Cardiac muscle cell (in vitro differentiated cells and primary cell): ENCODE measurements around the gene MESP2. TPM values are rescaled to one million over a fixed set of nuclear protein-coding genes. Genes with fewer than 3 reads are reported as not detected.

Experiments
- DNase-seq, 2 donors: peaks; one replicate each; pipeline versions ENCODE4 v3.0.0 to v3.0.0-alpha.2; 2010 to 2017; ENCODE audit warnings: low read depth in 1 of 2, low spot score in 1 of 2
- H3K27ac ChIP-seq: fragments of 200-600 bp; sonication (generic); 2 replicates; pipeline ENCODE4 v1.5.1; 2016
- H3K27me3 ChIP-seq: fragments of 200-600 bp; sonication (generic); 2 replicates; pipeline ENCODE4 v1.6.0; 2016; ENCODE audit warnings: control low read depth
- H3K36me3 ChIP-seq: fragments of 200-600 bp; sonication (generic); 2 replicates; pipeline ENCODE4 v1.5.1; 2016; ENCODE audit warnings: control low read depth
- H3K4me1 ChIP-seq: fragments of 200-600 bp; sonication (generic); 2 replicates; pipeline ENCODE4 v1.8.1; 2017; ENCODE audit warnings: low read depth, mild to moderate bottlenecking, mixed run types
- H3K4me3 ChIP-seq: fragments of 200-600 bp; sonication (generic); 2 replicates; pipeline ENCODE4 v1.5.1; 2016; ENCODE audit warnings: mild to moderate bottlenecking
- H3K9me3 ChIP-seq: fragments of 200-600 bp; sonication (generic); 2 replicates; pipeline ENCODE4 v1.5.1; 2017; ENCODE audit warnings: low read depth, mild to moderate bottlenecking, control low read depth
- polyA plus RNA-seq: library from polyadenylated mRNA; unstranded; fragments of >200 nt; fragmentation: Nextera tagmentation; extraction: Ambion mirVana; gene quantifications from 2 replicates; pipeline ENCODE4 v1.2.1, GENCODE V29; 2016
- total RNA-seq: library from RNA; depleted of rRNA; stranded (reverse); fragments of >200 nt; gene quantifications from 2 replicates; pipeline ENCODE4 v1.2.3, GENCODE V29; 2016
- TF ChIP-seq, protein P1 (sequence below): IDR thresholded peaks from 2 replicates; pipeline ENCODE4 v1.5.1; 2012; ENCODE audit warnings: low read depth, mild to moderate bottlenecking, low read length

MESP2 gene
- total and polyA plus RNA-seq, 2 experiments from 2014 or later = 1.1 to 2.4 TPM

DNA sequence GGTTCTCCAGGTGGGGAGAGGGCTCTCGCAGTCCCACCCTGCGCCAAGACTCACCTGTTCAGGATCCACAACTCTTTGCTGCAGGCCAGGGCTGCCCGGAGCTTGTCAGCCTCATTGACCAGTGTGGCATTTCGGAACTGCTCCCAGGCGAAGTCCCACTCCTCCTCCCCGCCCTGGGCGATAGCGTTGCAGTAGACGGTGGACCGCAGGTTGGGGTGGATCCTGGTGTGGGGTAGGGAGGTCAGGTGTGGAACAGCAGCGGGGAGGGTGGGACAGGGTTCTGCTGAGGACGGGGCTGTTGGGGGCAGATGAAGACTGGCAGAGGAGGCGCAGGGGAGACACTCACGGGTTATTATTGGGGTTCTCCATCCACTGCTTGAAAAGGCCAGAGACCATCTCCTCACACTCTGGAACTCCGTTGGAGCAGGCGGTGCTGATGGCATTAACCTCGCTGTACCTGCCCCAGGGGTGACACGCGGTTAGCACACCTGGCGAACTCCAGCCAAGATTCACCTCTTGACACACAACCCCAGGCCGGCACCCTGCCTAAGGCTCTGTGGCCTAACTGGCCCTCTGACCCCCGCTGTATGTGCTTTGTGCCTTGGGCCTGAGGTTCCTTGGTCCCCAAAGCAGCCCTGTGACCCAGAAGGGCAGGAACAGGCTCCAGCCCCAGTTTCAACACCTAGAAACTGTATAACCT, 16.1 kb downstream of the MESP2 start:
- TF ChIP-seq, protein P1, sequence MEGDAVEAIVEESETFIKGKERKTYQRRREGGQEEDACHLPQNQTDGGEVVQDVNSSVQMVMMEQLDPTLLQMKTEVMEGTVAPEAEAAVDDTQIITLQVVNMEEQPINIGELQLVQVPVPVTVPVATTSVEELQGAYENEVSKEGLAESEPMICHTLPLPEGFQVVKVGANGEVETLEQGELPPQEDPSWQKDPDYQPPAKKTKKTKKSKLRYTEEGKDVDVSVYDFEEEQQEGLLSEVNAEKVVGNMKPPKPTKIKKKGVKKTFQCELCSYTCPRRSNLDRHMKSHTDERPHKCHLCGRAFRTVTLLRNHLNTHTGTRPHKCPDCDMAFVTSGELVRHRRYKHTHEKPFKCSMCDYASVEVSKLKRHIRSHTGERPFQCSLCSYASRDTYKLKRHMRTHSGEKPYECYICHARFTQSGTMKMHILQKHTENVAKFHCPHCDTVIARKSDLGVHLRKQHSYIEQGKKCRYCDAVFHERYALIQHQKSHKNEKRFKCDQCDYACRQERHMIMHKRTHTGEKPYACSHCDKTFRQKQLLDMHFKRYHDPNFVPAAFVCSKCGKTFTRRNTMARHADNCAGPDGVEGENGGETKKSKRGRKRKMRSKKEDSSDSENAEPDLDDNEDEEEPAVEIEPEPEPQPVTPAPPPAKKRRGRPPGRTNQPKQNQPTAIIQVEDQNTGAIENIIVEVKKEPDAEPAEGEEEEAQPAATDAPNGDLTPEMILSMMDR = no peak
- Histone ChIP-seq H3K9me3 (no peaks in the 10 kb centered on the region), H3K4me1 (no peaks in the 10 kb centered on the region), H3K27ac (no peak overlapping the region), H3K36me3 (no peaks in the 10 kb centered on the region), H3K27me3 (no peaks in the 10 kb centered on the region), H3K4me3 (no peak overlapping the region)
- DNase-seq = no peak

DNA sequence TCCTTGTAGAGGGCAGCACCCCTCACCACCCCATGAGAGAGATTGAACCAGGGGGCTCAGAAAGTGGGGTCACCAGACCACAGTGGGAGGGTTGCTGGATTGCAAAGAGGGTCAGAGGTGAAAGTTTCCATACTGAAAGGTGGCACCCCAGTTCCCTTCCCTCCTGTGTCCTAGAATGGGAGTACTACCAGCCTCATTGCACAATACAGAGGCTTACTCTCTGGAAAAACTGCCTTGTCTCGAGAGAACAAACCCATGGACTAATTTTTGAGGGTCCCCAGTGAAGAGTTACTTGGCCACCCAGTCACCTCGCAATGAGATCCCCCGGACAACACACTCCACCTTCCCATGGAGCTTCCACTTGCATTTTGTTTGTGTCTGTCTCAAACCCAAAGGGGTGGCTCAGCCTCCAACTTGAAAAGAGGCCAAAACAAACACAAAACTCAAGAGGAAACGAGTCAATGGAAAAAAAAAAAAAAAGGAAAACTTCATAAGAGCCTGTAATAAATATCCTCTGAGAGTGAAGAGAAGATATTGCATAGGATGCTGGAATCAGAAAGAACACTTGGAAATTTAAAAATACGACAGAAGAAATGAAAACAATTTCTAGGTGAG, 18.6 kb downstream of the MESP2 start:
- no peak overlapping the region for H3K27ac ChIP-seq
- DNase-seq = peak in 1 of 2 donors; percentile 89
- no peak overlapping the region for H3K4me3 ChIP-seq
- no peaks in the 10 kb centered on the region for H3K36me3 ChIP-seq
- no peaks in the 10 kb centered on the region for H3K4me1 ChIP-seq
- TF ChIP-seq, protein P1 = no peak
- no peaks in the 10 kb centered on the region for H3K27me3 ChIP-seq
- H3K9me3 ChIP-seq = no peaks in the 10 kb centered on the region

DNA sequence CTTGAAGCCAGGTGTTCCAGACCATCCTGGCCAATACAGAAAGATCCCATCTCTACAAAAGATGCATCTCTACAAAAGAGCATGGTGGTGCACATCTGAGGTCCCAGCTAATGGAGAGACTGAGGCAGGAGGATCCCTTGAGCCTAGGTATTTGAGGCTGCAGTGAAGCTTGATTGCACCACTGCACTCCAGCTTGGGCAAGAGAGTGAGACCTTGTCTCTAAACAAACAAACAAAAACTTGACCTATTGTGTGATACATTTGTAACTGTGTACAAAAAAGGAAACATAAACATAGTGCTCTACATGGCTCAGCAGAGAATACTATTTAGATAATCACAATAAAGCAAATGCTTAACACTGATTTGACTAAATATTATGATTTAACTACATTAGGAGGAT, 19.9 kb downstream of the MESP2 start:
- Histone ChIP-seq H3K27ac (no peak overlapping the region), H3K4me1 (no peaks in the 10 kb centered on the region), H3K27me3 (no peaks in the 10 kb centered on the region), H3K36me3 (no peaks in the 10 kb centered on the region), H3K4me3 (no peak overlapping the region), H3K9me3 (no peaks in the 10 kb centered on the region)
- TF ChIP-seq, protein P1 = no peak
- DNase-seq = no peak

DNA sequence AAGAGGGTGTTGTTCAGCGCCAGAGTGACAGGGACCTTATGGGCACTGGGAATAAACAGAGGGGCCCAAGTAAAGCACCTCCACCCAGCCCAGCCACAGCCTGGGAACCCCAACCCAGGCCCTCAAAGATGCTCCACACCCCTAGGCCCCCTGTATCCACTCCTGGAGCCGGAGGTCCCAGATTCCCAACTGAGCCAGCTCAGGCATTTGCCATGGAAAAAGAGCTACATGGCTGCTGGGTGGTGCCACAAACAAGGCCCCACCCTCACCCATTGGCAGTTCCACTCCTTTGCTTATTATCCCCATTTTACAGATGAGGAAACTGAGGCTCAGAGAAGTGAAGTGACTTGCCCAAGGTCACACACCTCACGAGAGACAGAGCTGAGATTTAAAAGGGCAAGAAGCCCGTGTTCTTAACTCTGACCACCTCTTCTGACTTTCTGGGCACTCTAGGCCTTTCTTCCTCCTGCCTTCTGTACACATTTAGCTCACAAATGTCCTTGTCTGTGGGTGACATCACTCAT, 21.6 kb downstream of the MESP2 start:
- H3K4me1 ChIP-seq = no peaks in the 10 kb centered on the region
- no peak for DNase-seq
- H3K27ac ChIP-seq = no peak overlapping the region
- H3K9me3 ChIP-seq = no peaks in the 10 kb centered on the region
- TF ChIP-seq, protein P1 = no peak
- H3K4me3 ChIP-seq = no peak overlapping the region
- no peaks in the 10 kb centered on the region for H3K27me3 ChIP-seq
- H3K36me3 ChIP-seq = no peaks in the 10 kb centered on the region

DNA sequence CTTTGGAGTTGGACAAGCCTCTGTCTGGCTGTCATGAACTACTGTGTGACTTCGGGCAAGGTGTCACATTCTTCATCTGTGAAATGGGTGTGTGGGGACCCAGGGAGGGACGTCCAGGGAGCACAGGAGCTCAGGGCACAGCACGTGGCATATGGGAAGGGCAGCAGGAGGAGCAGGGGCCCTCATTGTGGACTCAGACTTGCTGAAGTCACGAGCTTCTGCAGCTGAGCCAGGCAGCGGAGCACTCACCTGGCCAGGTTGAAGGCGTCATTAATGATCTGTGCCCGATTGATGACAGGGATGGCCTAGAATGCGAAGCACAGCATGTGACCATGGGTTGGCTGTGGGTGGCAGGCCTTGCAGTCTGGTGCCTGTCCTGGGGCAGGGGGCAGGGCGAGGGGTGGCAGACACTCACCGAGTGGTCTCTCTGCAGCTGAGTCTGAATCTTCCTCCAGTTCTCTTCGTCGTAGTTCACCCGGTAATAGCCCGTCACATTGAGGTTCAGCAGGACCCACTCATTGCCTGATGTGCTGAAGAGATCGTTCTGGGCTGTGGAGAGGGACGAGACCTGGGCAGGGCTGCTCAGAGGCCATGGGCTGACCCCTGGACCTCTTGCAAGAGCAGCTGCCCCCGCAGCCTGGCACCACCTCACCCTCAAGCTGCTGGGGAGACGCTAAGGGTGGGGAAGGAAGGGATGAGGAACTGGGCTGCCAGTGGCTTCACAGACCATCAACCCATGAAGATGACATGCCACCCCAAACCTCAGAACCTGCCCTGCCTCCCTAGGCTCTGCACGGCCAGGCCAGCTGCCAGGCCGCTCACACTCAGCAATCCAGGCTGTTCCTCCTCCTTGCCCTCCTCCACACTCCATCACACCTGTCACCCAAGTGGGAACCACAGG, 23.1 kb downstream of the MESP2 start:
- no peak for DNase-seq
- TF ChIP-seq, protein P1 = no peak
- no peaks in the 10 kb centered on the region for H3K36me3 ChIP-seq
- H3K4me3 ChIP-seq = no peak overlapping the region
- H3K4me1 ChIP-seq = no peaks in the 10 kb centered on the region
- H3K9me3 ChIP-seq = no peaks in the 10 kb centered on the region
- H3K27ac ChIP-seq = no peak overlapping the region
- H3K27me3 ChIP-seq = no peaks in the 10 kb centered on the region
